ENCODE data around the gene TCERG1L. TPM values are rescaled to one million over a fixed set of nuclear protein-coding genes. Genes with fewer than 3 reads are reported as not detected.
A peak's percentile ranks its signal among the peaks of the same experiment; 100 is the strongest.

Gene TCERG1L
- polyA plus RNA-seq, 3 donors: not detected

GRCh38 chr10:131090761-131091661 lies 220.5 kb downstream of the TCERG1L start:
- no peak for TF ChIP-seq CTCF (IDR thresholded peaks at IDR 0.05)

GRCh38 chr10:131089861-131090260 lies 221.7 kb downstream of the TCERG1L start:
- 93% methylated on average over 13 of the region's 14 CpGs for WGBS (ENCODE audit: insufficient coverage)
- Mint-ChIP-seq H3K4me3 (no peak overlapping the region), H3K4me1 (no peaks in the 10 kb centered on the region), H3K27ac (no peak overlapping the region), H3K36me3 (no peaks in the 10 kb centered on the region), H3K9me3 (peaks cover 0 to 12% (median 7%) of the 10 kb centered on the region in 7 donors), H3K27me3 (ENCODE audit: low read depth in 3 of 3) (peaks cover 2% of the 10 kb centered on the region in 3 donors)
- no peaks in the 10 kb centered on the region for H3K4me1 ChIP-seq (ENCODE audit: control insufficient read depth in 1 of 2, insufficient read depth in 2 of 2, low read length in 2 of 2)
- TF ChIP-seq CTCF (IDR thresholded peaks at IDR 0.05): no peak
- no peaks in the 10 kb centered on the region for H3K27me3 ChIP-seq (ENCODE audit: control insufficient read depth in 2 of 2, insufficient read depth in 2 of 2, low read length in 2 of 2)
- H3K9ac ChIP-seq (ENCODE audit: insufficient read depth, low read length, poor library complexity, severe bottlenecking): no peak overlapping the region
- H3K27ac ChIP-seq (ENCODE audit: low read depth in 1 of 2, low read length in 2 of 2): no peak overlapping the region
- H3K4me2 ChIP-seq (replicated peaks; ENCODE audit: extremely low read depth, low read length, poor library complexity, severe bottlenecking): no peak overlapping the region
- no peaks in the 10 kb centered on the region for H3K9me3 ChIP-seq (replicated peaks in 1 of 2; ENCODE audit: control insufficient read depth in 1 of 2, insufficient read depth in 1 of 2, low read length in 2 of 2)
- H3K4me3 ChIP-seq (replicated peaks in 1 of 3; ENCODE audit: low read depth in 2 of 3, low read length in 3 of 3): no peak overlapping the region
- no peak for DNase-seq
- intact Hi-C loops (cut with micrococcal nuclease): no loop called here
- no peaks in the 10 kb centered on the region for H3K79me2 ChIP-seq (ENCODE audit: insufficient read depth, low read length)
- no peaks in the 10 kb centered on the region for H3K36me3 ChIP-seq (replicated peaks in 1 of 2; ENCODE audit: control insufficient read depth in 1 of 2, insufficient read depth in 2 of 2, low read length in 2 of 2)
- no peaks in the 10 kb centered on the region for H4K20me1 ChIP-seq (ENCODE audit: insufficient read depth, low read length)
- no peak overlapping the region for H2AFZ ChIP-seq (ENCODE audit: insufficient read depth, low read depth, low read length, poor library complexity, severe bottlenecking)

More at GRCh38 chr10:131090761-131091661, 220.5 kb downstream of the TCERG1L start:
- Histone ChIP-seq H3K27ac (ENCODE audit: low read depth in 1 of 2, low read length in 2 of 2) (no peak overlapping the region), H3K4me3 (replicated peaks in 1 of 3; ENCODE audit: low read depth in 2 of 3, low read length in 3 of 3) (no peak overlapping the region), H3K9ac (ENCODE audit: insufficient read depth, low read length, poor library complexity, severe bottlenecking) (no peak overlapping the region), H3K9me3 (replicated peaks in 1 of 2; ENCODE audit: control insufficient read depth in 1 of 2, insufficient read depth in 1 of 2, low read length in 2 of 2) (no peaks in the 10 kb centered on the region), H3K36me3 (replicated peaks in 1 of 2; ENCODE audit: control insufficient read depth in 1 of 2, insufficient read depth in 2 of 2, low read length in 2 of 2) (no peaks in the 10 kb centered on the region), H3K4me2 (replicated peaks; ENCODE audit: extremely low read depth, low read length, poor library complexity, severe bottlenecking) (no peak overlapping the region), H3K79me2 (ENCODE audit: insufficient read depth, low read length) (no peaks in the 10 kb centered on the region), H2AFZ (ENCODE audit: insufficient read depth, low read depth, low read length, poor library complexity, severe bottlenecking) (no peak overlapping the region), H3K27me3 (ENCODE audit: control insufficient read depth in 2 of 2, insufficient read depth in 2 of 2, low read length in 2 of 2) (no peaks in the 10 kb centered on the region), H3K4me1 (ENCODE audit: control insufficient read depth in 1 of 2, insufficient read depth in 2 of 2, low read length in 2 of 2) (no peaks in the 10 kb centered on the region), H4K20me1 (ENCODE audit: insufficient read depth, low read length) (no peaks in the 10 kb centered on the region)
- WGBS (ENCODE audit: insufficient coverage): 74% methylated on average over 12 of the region's 17 CpGs
- Mint-ChIP-seq H3K4me1 (no peaks in the 10 kb centered on the region), H3K27me3 (ENCODE audit: low read depth in 3 of 3) (peaks cover 0 to 2% (median 2%) of the 10 kb centered on the region in 3 donors), H3K4me3 (no peak overlapping the region), H3K27ac (peak overlapping the region in 1 of 7 donors; percentile 34), H3K9me3 (peaks cover 0 to 10% (median 7%) of the 10 kb centered on the region in 7 donors), H3K36me3 (no peaks in the 10 kb centered on the region)
- intact Hi-C loops (cut with micrococcal nuclease): no loop called here
- no peak for DNase-seq
